Measurements from ENCODE around the gene C17orf50.

C17orf50 gene

GRCh38 chr17:35733366-35733765 is 27.3 kb upstream of the C17orf50 start:
- ChIA-PET CTCF (no interaction called here), POLR2A (no interaction called here)
- no peaks in the 10 kb centered on the region for H3K27me3 ChIP-seq (replicated peaks in 2 of 5; ENCODE audit: control insufficient read depth in 4 of 5, insufficient read depth in 5 of 5, low read length in 4 of 5)
- no peaks in the 10 kb centered on the region for H3K9me3 ChIP-seq (ENCODE audit: control extremely low read depth in 1 of 5, control insufficient read depth in 4 of 5, insufficient read depth in 2 of 5, low read depth in 1 of 5, low read length in 4 of 5)
- 100% methylated on average over 6 of the region's 6 CpGs for WGBS (ENCODE audit: insufficient coverage)
- DNase-seq = no peak
- H3K27ac ChIP-seq (ENCODE audit: insufficient read depth in 1 of 2, low read depth in 1 of 2, low read length in 2 of 2, poor library complexity in 1 of 2, severe bottlenecking in 2 of 2) = no peak overlapping the region
- no peaks in the 10 kb centered on the region for H3K36me3 ChIP-seq (ENCODE audit: control insufficient read depth in 4 of 4, insufficient read depth in 4 of 4, low read length in 3 of 4)
- H3K4me1 ChIP-seq (ENCODE audit: control extremely low read depth in 1 of 4, control insufficient read depth in 4 of 4, insufficient read depth in 4 of 4, low read length in 3 of 4) = peaks cover 0 to 16% (median 10%) of the 10 kb centered on the region in 4 experiments
- no peak overlapping the region for H3K4me3 ChIP-seq (ENCODE audit: control insufficient read depth in 1 of 7, extremely low read depth in 1 of 7, insufficient read depth in 4 of 7, low read depth in 2 of 7, low read length in 6 of 7)

GRCh38 chr17:35734396-35734795 is 26.3 kb upstream of the C17orf50 start:
- Histone ChIP-seq H3K27ac (ENCODE audit: insufficient read depth in 1 of 2, low read depth in 1 of 2, low read length in 2 of 2, poor library complexity in 1 of 2, severe bottlenecking in 2 of 2) (no peak overlapping the region), H3K4me3 (ENCODE audit: control insufficient read depth in 1 of 7, extremely low read depth in 1 of 7, insufficient read depth in 4 of 7, low read depth in 2 of 7, low read length in 6 of 7) (no peak overlapping the region), H3K4me1 (ENCODE audit: control extremely low read depth in 1 of 4, control insufficient read depth in 4 of 4, insufficient read depth in 4 of 4, low read length in 3 of 4) (peaks cover 0 to 16% (median 10%) of the 10 kb centered on the region in 4 experiments), H3K36me3 (ENCODE audit: control insufficient read depth in 4 of 4, insufficient read depth in 4 of 4, low read length in 3 of 4) (no peaks in the 10 kb centered on the region), H3K27me3 (replicated peaks in 2 of 5; ENCODE audit: control insufficient read depth in 4 of 5, insufficient read depth in 5 of 5, low read length in 4 of 5) (no peaks in the 10 kb centered on the region), H3K9me3 (ENCODE audit: control extremely low read depth in 1 of 5, control insufficient read depth in 4 of 5, insufficient read depth in 2 of 5, low read depth in 1 of 5, low read length in 4 of 5) (no peaks in the 10 kb centered on the region)
- no peak for DNase-seq
- CTCF ChIA-PET = no interaction called here
- 98% methylated on average over 5 of the region's 7 CpGs for WGBS (ENCODE audit: insufficient coverage)
- POLR2A ChIA-PET = interaction anchor here (0.6 kb wide), 1 partner anchor 81 kb away, joined by 6 read pairs; no protein-coding TSS in a partner anchor

- Histone ChIP-seq H3K9me3 (ENCODE audit: control extremely low read depth in 1 of 5, control insufficient read depth in 4 of 5, insufficient read depth in 2 of 5, low read depth in 1 of 5, low read length in 4 of 5) (no peaks in the 10 kb centered on the region), H3K36me3 (ENCODE audit: control insufficient read depth in 4 of 4, insufficient read depth in 4 of 4, low read length in 3 of 4) (no peaks in the 10 kb centered on the region), H3K4me1 (ENCODE audit: control extremely low read depth in 1 of 4, control insufficient read depth in 4 of 4, insufficient read depth in 4 of 4, low read length in 3 of 4) (peaks cover 0 to 16% (median 10%) of the 10 kb centered on the region in 4 experiments), H3K4me3 (ENCODE audit: control insufficient read depth in 1 of 7, extremely low read depth in 1 of 7, insufficient read depth in 4 of 7, low read depth in 2 of 7, low read length in 6 of 7) (no peak overlapping the region), H3K27me3 (replicated peaks in 2 of 5; ENCODE audit: control insufficient read depth in 4 of 5, insufficient read depth in 5 of 5, low read length in 4 of 5) (peaks cover 0 to 5% (median 1%) of the 10 kb centered on the region in 5 experiments), H3K27ac (ENCODE audit: insufficient read depth in 1 of 2, low read depth in 1 of 2, low read length in 2 of 2, poor library complexity in 1 of 2, severe bottlenecking in 2 of 2) (no peak overlapping the region)
- CTCF ChIA-PET = interaction anchor here (0.7 to 4.9 kb wide), 2 partner anchors 14 to 17 kb away, joined by 4 to 18 read pairs; no protein-coding TSS in a partner anchor
- DNase-seq = no peak
- POLR2A ChIA-PET = no interaction called here
- 93% methylated on average over 28 of the region's 29 CpGs for WGBS (ENCODE audit: insufficient coverage)
Measured at GRCh38 chr17:35735036-35735805, 25.5 kb upstream of the C17orf50 start.

- no peaks in the 10 kb centered on the region for H3K36me3 ChIP-seq (ENCODE audit: control insufficient read depth in 4 of 4, insufficient read depth in 4 of 4, low read length in 3 of 4)
- ChIA-PET POLR2A (no interaction called here), CTCF (interaction anchor here (0.7 to 4.9 kb wide), 2 partner anchors 13 to 18 kb away, joined by 4 to 18 read pairs; no protein-coding TSS in a partner anchor)
- no peak overlapping the region for H3K27ac ChIP-seq (ENCODE audit: insufficient read depth in 1 of 2, low read depth in 1 of 2, low read length in 2 of 2, poor library complexity in 1 of 2, severe bottlenecking in 2 of 2)
- 99% methylated on average over 5 of the region's 5 CpGs for WGBS (ENCODE audit: insufficient coverage)
- no peak overlapping the region for H3K4me3 ChIP-seq (ENCODE audit: control insufficient read depth in 1 of 7, extremely low read depth in 1 of 7, insufficient read depth in 4 of 7, low read depth in 2 of 7, low read length in 6 of 7)
- H3K27me3 ChIP-seq (replicated peaks in 2 of 5; ENCODE audit: control insufficient read depth in 4 of 5, insufficient read depth in 5 of 5, low read length in 4 of 5) = peaks cover 0 to 14% (median 9%) of the 10 kb centered on the region in 5 experiments
- DNase-seq = no peak
- peaks cover 0 to 12% (median 8%) of the 10 kb centered on the region in 4 experiments for H3K4me1 ChIP-seq (ENCODE audit: control extremely low read depth in 1 of 4, control insufficient read depth in 4 of 4, insufficient read depth in 4 of 4, low read length in 3 of 4)
- H3K9me3 ChIP-seq (ENCODE audit: control extremely low read depth in 1 of 5, control insufficient read depth in 4 of 5, insufficient read depth in 2 of 5, low read depth in 1 of 5, low read length in 4 of 5) = peaks cover 0 to 5% (median 3%) of the 10 kb centered on the region in 5 experiments
Measured at GRCh38 chr17:35736236-35736635, 24.5 kb upstream of the C17orf50 start.

- peaks cover 0 to 10% (median 9%) of the 10 kb centered on the region in 4 experiments for H3K4me1 ChIP-seq (ENCODE audit: control extremely low read depth in 1 of 4, control insufficient read depth in 4 of 4, insufficient read depth in 4 of 4, low read length in 3 of 4)
- ChIA-PET POLR2A (no interaction called here), CTCF (interaction anchor here (1.5 to 4.9 kb wide), 3 partner anchors 10 to 125 kb away, joined by 4 to 18 read pairs (median 7); no protein-coding TSS in a partner anchor)
- H3K27me3 ChIP-seq (replicated peaks in 2 of 5; ENCODE audit: control insufficient read depth in 4 of 5, insufficient read depth in 5 of 5, low read length in 4 of 5) = peaks cover 0 to 36% (median 9%) of the 10 kb centered on the region in 5 experiments
- DNase-seq = peak in 2 of 3 donors; percentile 30 to 35
- H3K36me3 ChIP-seq (ENCODE audit: control insufficient read depth in 4 of 4, insufficient read depth in 4 of 4, low read length in 3 of 4) = no peaks in the 10 kb centered on the region
- WGBS (ENCODE audit: insufficient coverage) = 79% methylated on average over 5 of the region's 5 CpGs
- peaks cover 0 to 5% (median 3%) of the 10 kb centered on the region in 5 experiments for H3K9me3 ChIP-seq (ENCODE audit: control extremely low read depth in 1 of 5, control insufficient read depth in 4 of 5, insufficient read depth in 2 of 5, low read depth in 1 of 5, low read length in 4 of 5)
- no peak overlapping the region for H3K27ac ChIP-seq (ENCODE audit: insufficient read depth in 1 of 2, low read depth in 1 of 2, low read length in 2 of 2, poor library complexity in 1 of 2, severe bottlenecking in 2 of 2)
- H3K4me3 ChIP-seq (ENCODE audit: control insufficient read depth in 1 of 7, extremely low read depth in 1 of 7, insufficient read depth in 4 of 7, low read depth in 2 of 7, low read length in 6 of 7) = no peak overlapping the region
Measured at GRCh38 chr17:35738519-35739133, 22.1 kb upstream of the C17orf50 start.

GRCh38 chr17:35740216-35740615 is 20.5 kb upstream of the C17orf50 start:
- no peak for DNase-seq
- CTCF ChIA-PET = interaction anchor here (1.5 to 4.9 kb wide), 5 partner anchors 9 to 198 kb away, joined by 3 to 18 read pairs (median 7); no protein-coding TSS in a partner anchor
- no peak overlapping the region for H3K27ac ChIP-seq (ENCODE audit: insufficient read depth in 1 of 2, low read depth in 1 of 2, low read length in 2 of 2, poor library complexity in 1 of 2, severe bottlenecking in 2 of 2)
- H3K36me3 ChIP-seq (ENCODE audit: control insufficient read depth in 4 of 4, insufficient read depth in 4 of 4, low read length in 3 of 4) = no peaks in the 10 kb centered on the region
- POLR2A ChIA-PET = interaction anchor here (0.7 kb wide), 1 partner anchor 17 kb away, joined by 3 read pairs; no protein-coding TSS in a partner anchor
- H3K27me3 ChIP-seq (replicated peaks in 2 of 5; ENCODE audit: control insufficient read depth in 4 of 5, insufficient read depth in 5 of 5, low read length in 4 of 5) = peaks cover 0 to 37% (median 9%) of the 10 kb centered on the region in 5 experiments
- 97% methylated on average over 6 of the region's 7 CpGs for WGBS (ENCODE audit: insufficient coverage)
- H3K4me1 ChIP-seq (ENCODE audit: control extremely low read depth in 1 of 4, control insufficient read depth in 4 of 4, insufficient read depth in 4 of 4, low read length in 3 of 4) = peaks cover 0 to 10% (median 9%) of the 10 kb centered on the region in 4 experiments
- H3K4me3 ChIP-seq (ENCODE audit: control insufficient read depth in 1 of 7, extremely low read depth in 1 of 7, insufficient read depth in 4 of 7, low read depth in 2 of 7, low read length in 6 of 7) = no peak overlapping the region
- peaks cover 0 to 5% (median 3%) of the 10 kb centered on the region in 5 experiments for H3K9me3 ChIP-seq (ENCODE audit: control extremely low read depth in 1 of 5, control insufficient read depth in 4 of 5, insufficient read depth in 2 of 5, low read depth in 1 of 5, low read length in 4 of 5)

Measured in common myeloid progenitor, CD34-positive (primary cell).